ENCODE measurements around the gene CHURC1. TPM values are rescaled to one million over a fixed set of nuclear protein-coding genes. Genes with fewer than 3 reads are reported as not detected.
A peak's percentile ranks its signal among the peaks of the same experiment; 100 is the strongest.

The CHURC1 gene
- polyA plus RNA-seq, 4 donors: 46.6 to 79.0 (median 61.3) TPM

- no peak for DNase-seq (ENCODE audit: low read depth in 4 of 4, low spot score in 3 of 4)
Measured at GRCh38 chr14:64979336-64980074, 65.2 kb downstream of the CHURC1 start.

- peak in 1 of 4 donors; percentile 52 for DNase-seq (ENCODE audit: low read depth in 4 of 4, low spot score in 3 of 4)
Measured at GRCh38 chr14:64983439-64984310, 69.4 kb downstream of the CHURC1 start.

Other genes with a start within 250 kb of the CHURC1 start
- gene PLEKHG3, start 210.0 kb upstream of the CHURC1 start, polyA plus RNA-seq (ENCODE audit: insufficient read length in 4 of 4): 100 to 1,000 TPM in 1 of 4 donors, 10 to 100 TPM in 3; 60.7 to 104 (median 94.2) TPM
- 10 to 100 TPM in 3 of 4 donors, 1 to 10 TPM in 1; 9.6 to 16.8 (median 13.7) TPM for gene SPTB, start 34.5 kb upstream of the CHURC1 start, polyA plus RNA-seq (ENCODE audit: insufficient read length in 4 of 4)
- gene GPX2, start 28.3 kb downstream of the CHURC1 start, polyA plus RNA-seq (ENCODE audit: insufficient read length in 4 of 4): 1 to 10 TPM in 2 of 4 donors, under 1 TPM in 2; 0.22 to 2.4 (median 1.5) TPM
- 10 to 100 TPM; 15.4 to 31.4 (median 23.9) TPM for gene RAB15, start 57.9 kb downstream of the CHURC1 start, polyA plus RNA-seq (ENCODE audit: insufficient read length in 4 of 4)
- 10 to 100 TPM; 24.9 to 37.7 (median 30.7) TPM for gene FNTB, start 72.4 kb downstream of the CHURC1 start, polyA plus RNA-seq (ENCODE audit: insufficient read length in 4 of 4)
- 10 to 100 TPM; 50.3 to 67.4 (median 61.4) TPM for gene MAX, start 188.1 kb downstream of the CHURC1 start, polyA plus RNA-seq (ENCODE audit: insufficient read length in 4 of 4)

Measured in left renal pelvis (tissue), 4 donors.